DMS153 treated with DMSO at 0.1 percent for 48 hours (cell line): ENCODE results near the gene CCNQ.
A peak's percentile ranks its signal among the peaks of the same experiment; 100 is the strongest.

ENCODE experiments used
- DNase-seq: peaks from one replicate; lab custom pipeline; 2025; ENCODE audit not compliant: unreplicated experiment; lab: John Stamatoyannopoulos, UW

The CCNQ gene

GRCh38 chrX:153599192-153600031 is 473 bp upstream of the CCNQ start:
- peak; percentile 77 for DNase-seq

GRCh38 chrX:153596981-153597750 is 1.8 kb downstream of the CCNQ start:
- no peak for DNase-seq

- DNase-seq: no peak
Observed at GRCh38 chrX:153595859-153596857, 2.8 kb downstream of the CCNQ start.

DNA sequence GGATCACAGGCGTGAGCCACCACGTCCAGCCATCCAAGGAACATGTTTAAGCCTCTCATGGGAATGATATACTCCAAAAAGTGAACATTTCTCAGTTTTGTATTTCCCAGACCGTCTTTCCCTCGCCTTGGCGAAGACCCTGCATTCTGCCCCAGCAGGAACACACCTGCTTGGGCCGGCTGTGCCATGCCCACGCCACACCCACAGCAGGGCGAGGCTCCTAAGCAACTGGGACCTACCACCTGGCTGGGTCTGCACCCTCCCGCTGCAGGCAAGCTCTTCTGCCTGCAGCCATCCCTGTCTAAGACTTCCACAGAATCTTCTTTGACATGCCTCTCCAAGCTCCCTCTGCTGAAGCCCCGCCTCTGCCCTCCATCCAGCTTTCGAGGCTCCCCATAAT is 3.6 kb downstream of the CCNQ start:
- DNase-seq: no peak

GRCh38 chrX:153593811-153594500 is 5.0 kb downstream of the CCNQ start:
- DNase-seq: no peak

GRCh38 chrX:153592966-153593688 is 5.8 kb downstream of the CCNQ start:
- no peak for DNase-seq

GRCh38 chrX:153592091-153592833 is 6.7 kb downstream of the CCNQ start:
- DNase-seq: no peak

DNA sequence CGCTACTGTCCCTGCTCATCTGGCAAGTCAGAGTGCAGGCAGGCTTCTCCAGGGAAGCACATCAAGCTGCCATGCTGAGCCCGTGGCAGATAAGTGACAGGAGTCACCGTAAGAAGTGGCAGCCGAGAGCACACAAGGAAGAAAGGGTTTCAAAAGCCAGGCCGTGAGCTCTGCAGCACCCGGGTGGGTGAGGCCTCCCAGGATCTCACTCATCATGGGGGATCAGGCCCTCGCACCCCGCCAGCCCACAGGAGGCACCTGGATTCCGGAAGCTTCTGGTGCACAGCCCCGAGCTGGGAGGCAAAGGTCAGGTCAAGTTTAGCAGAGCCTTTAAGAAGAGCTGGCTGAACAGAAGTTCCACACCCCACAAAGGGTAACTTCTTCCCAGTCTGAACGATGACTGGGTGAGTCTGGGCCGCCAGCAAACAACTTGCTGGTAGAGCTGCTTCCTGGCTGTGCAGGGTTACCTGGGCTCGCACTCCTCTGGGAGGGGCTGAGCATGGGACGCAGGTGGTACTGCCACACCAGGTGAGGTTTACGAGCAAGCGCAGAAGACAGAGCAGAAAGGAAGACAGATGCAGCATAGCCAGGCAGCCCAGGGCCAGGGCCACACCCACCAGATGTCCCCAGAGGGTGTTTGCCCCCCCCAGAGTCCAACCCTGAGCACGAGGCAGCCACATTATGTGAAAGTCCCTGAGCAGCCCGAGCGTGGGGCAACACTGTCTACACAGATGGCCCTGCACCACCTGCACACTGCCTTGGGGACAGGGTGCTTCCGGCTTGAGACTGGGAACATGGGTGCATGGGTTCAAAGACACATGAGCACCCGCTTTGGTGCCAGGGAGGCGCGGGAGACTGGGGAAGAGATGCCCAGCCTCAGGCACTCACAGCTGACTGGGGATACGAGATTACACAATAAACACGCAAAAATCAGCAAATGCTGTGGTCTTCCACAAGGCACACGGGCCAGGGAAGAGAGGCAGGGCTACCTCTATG is 7.7 kb downstream of the CCNQ start:
- DNase-seq: no peak

- no peak for DNase-seq
Observed at GRCh38 chrX:153588782-153589446, 10.0 kb downstream of the CCNQ start.

DNA sequence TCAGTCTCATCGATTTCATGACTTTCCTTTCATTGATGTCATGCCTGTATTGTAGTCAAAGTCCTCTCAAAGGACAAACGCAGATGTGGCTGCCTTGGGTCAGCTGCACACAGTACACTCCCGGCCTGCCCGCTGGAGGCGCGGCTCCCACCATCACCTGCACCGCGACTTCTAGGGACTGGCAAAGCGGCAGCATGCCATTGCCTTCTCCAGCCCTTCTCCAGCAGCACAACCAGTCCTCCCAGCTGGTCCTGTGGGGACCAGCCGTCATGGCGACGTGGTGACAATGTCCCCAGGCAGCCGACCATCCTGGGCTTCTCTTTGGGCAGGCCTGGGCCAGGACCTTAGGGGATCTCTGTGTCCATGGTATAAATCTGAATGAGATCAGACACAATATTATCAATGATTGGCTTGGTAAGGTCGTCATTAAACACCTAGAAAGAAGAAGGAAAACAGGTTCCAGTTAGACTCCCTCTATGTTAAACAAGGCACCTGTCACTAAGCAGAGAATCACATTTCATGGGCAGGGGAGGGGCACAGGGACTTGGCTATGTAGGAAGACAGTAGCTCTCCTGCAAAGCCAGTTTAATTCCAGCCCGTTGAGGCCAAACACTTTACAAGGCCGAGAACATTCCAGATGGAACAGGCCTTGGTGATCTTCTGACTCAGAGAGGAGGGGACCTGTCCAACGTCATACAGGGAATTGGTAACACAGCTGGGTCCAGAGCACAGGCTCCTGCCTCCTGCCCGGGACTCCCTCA is 10.7 kb downstream of the CCNQ start:
- no peak for DNase-seq

- DNase-seq: no peak
Observed at GRCh38 chrX:153587342-153587741, 11.6 kb downstream of the CCNQ start.

DNA sequence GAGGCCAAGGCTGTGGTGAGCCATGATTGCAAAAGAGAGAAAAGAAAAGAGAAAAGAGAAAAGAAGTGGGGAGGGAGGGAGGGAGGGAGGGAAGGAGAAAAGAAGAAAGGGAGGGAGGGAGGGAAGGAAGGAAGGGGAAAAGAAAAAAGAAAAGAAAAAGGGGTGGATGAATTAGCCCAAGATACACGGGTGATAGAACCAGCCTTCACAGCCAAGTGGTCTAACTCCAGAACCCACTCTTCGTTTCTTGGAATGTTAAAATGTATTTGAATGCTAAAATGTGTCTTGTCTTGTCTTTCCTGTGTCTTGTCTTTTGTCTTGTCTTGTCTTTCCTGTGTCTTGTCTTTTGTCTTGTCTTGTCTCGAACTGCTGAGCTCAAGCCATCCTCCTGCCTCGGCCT is 13.1 kb downstream of the CCNQ start:
- DNase-seq: no peak

GRCh38 chrX:153583433-153583832 is 15.5 kb downstream of the CCNQ start:
- DNase-seq: no peak

- DNase-seq: peak; percentile 16
Observed at GRCh38 chrX:153582896-153583295, 16.0 kb downstream of the CCNQ start.

- DNase-seq: no peak
Observed at GRCh38 chrX:153580700-153581386, 18.1 kb downstream of the CCNQ start.

- DNase-seq: no peak
Observed at GRCh38 chrX:153578889-153579288, 20.1 kb downstream of the CCNQ start.
